HT-29 (cell line): ENCODE data around the gene CELSR3. TPM values are rescaled to one million over a fixed set of nuclear protein-coding genes. Genes with fewer than 3 reads are reported as not detected.

Source experiments
- DNase-seq: peaks from one replicate; pipeline ENCODE4 v3.0.0-alpha.2; 2015; ENCODE audit warnings: low spot score
- total RNA-seq: library from RNA; depleted of rRNA; stranded (reverse); fragments of >200 nt; shearing (Covaris generic); gene quantifications from 2 replicates; pipeline ENCODE4 v1.2.3, GENCODE V29; 2014

CELSR3 gene
- total RNA-seq, 1 experiment from 2014 or later: 12.5 TPM

- no peak for DNase-seq
These were observed 61.7 kb downstream of the CELSR3 start for GRCh38 chr3:48600711-48601621.

GRCh38 chr3:48599509-48600285 is 63.0 kb downstream of the CELSR3 start:
- no peak for DNase-seq

- no peak for DNase-seq
These were observed 63.6 kb downstream of the CELSR3 start for GRCh38 chr3:48599077-48599501.

GRCh38 chr3:48598323-48599076 is 64.2 kb downstream of the CELSR3 start:
- no peak for DNase-seq

- DNase-seq: no peak
These were observed 65.3 kb downstream of the CELSR3 start for GRCh38 chr3:48597408-48597800.

GRCh38 chr3:48596676-48597407 is 65.8 kb downstream of the CELSR3 start:
- DNase-seq: no peak

- no peak for DNase-seq
These were observed 66.5 kb downstream of the CELSR3 start for GRCh38 chr3:48596157-48596556.

- peak; percentile 18 for DNase-seq
These were observed 67.1 kb downstream of the CELSR3 start for GRCh38 chr3:48595526-48596121.

- DNase-seq: no peak
These were observed 67.6 kb downstream of the CELSR3 start, which contains the start of gene COL7A1 for GRCh38 chr3:48595075-48595525. COL7A1 (minus strand) TSS chr3:48595329; CDS start chr3:48595159, 170 bp downstream.

- DNase-seq: no peak
These were observed 68.2 kb downstream of the CELSR3 start for GRCh38 chr3:48594417-48595049.

- no peak for DNase-seq
These were observed 69.3 kb downstream of the CELSR3 start for GRCh38 chr3:48593337-48593736.

GRCh38 chr3:48592519-48593087 is 70.1 kb downstream of the CELSR3 start:
- DNase-seq: no peak

GRCh38 chr3:48591886-48592518 is 70.7 kb downstream of the CELSR3 start:
- DNase-seq: no peak

GRCh38 chr3:48591436-48591835 is 71.2 kb downstream of the CELSR3 start:
- DNase-seq: no peak

- DNase-seq: no peak
These were observed 74.5 kb downstream of the CELSR3 start for GRCh38 chr3:48588230-48588629.

GRCh38 chr3:48587686-48588085 is 75.0 kb downstream of the CELSR3 start:
- no peak for DNase-seq
